Measurements from ENCODE around the gene GIT2.

GIT2 gene

GRCh38 chr12:109888179-109889020, 107.8 kb downstream of the GIT2 start:
- peak; percentile 77 for DNase-seq

GRCh38 chr12:109885616-109886015, 110.6 kb downstream of the GIT2 start:
- no peak for DNase-seq

GRCh38 chr12:109883461-109883860, 112.7 kb downstream of the GIT2 start:
- no peak for DNase-seq

- DNase-seq: no peak
These were observed 114.4 kb downstream of the GIT2 start for GRCh38 chr12:109881752-109882151.

DNA sequence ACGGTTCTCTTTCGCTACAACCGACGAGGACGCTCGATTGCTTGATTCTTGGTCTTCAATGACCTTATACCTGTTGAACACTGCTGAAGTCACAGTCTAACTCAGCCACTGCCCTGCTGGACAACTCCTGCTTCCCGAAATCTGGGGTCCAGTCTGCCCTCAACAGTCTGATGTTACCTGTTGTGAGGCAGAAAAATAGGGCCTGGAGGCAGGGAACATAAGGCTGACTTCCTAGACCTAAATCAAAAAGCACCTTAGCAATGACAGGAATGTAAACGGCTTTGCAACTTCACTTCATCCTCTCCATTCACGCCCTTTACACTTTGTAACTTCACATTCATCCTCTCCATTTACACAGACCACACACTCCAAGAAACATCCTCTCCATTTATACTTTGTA, 115.2 kb downstream of the GIT2 start:
- no peak for DNase-seq

DNA sequence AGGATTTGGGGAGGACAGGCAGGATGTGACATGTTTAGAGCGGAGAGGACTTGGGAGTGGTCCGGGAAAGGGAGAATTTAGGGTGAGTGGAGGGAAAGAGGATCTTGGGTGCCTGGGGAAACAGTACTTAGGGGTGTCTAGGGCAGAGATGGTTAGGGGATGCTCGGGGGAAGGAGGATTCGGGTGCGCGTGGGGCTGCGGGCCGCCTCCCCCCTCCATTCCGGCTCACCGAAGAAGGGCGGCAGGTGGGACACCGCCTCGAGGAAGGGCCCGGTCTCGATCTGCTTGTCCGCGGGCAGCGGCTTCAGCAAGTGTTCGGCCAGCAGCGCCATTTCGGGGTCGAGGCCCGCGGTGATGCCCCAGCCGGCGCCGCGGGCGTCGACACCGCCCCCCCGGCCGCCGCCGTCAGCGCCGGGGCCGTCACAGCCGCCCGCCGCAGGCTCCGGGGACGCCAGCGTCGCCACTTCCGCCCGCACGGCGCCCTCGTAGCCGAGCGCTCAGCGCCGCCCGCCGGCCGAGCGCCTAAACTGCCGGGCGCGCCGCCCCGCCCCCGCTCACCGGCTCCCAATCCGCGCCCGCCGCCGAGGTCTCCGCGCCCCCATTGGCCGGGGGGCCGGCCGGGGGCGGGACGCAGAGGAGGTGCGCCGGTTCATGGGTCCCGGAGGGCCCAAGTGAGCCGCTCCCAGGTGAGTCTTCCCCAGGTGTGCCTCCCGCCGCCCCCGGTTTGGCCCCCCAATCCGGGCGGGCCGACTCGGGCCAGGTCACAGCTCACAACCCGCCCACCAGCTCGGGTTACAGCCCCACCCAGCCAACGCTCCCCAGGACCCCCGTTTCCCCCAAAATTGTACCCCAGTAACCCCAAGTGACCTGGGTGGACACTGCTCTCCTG, 115.9 kb downstream of the GIT2 start, which contains the start of gene GLTP:
TSS of gene GLTP (minus strand) at position 499 of the 889 bp plus-strand sequence. CDS start at position 332, 167 bp downstream.
- DNase-seq: peak; percentile 93
